Breast epithelium (tissue), 4 donors: ENCODE measurements around the gene LIF. TPM values are rescaled to one million over a fixed set of nuclear protein-coding genes. Genes with fewer than 3 reads are reported as not detected.

Experiments used
- DNase-seq, 2 donors: peaks; one replicate each; pipeline ENCODE4 v3.0.0-alpha.2; 2019; ENCODE audit warnings: low spot score in 2 of 2
- H3K27ac ChIP-seq, 2 donors: fragments of 200-600 bp; sonication (generic) in 1 of 2; one replicate each; pipeline ENCODE4 v1.5.1; 2016 to 2019; ENCODE audit warnings: mild to moderate bottlenecking in 1 of 2
- H3K27me3 ChIP-seq, 2 donors: fragments of 200-600 bp; sonication (generic) in 1 of 2; one replicate each; pipeline versions ENCODE4 v1.5.1 to v1.6.0; 2017 to 2019; ENCODE audit warnings: control low read depth in 1 of 2, mild to moderate bottlenecking in 1 of 2
- H3K36me3 ChIP-seq: fragments of 200-600 bp; one replicate; pipeline ENCODE4 v1.5.1; 2019
- H3K4me1 ChIP-seq, 2 donors: fragments of 200-600 bp; sonication (generic); one replicate each; pipeline ENCODE4 v1.5.1; 2016 to 2019; ENCODE audit warnings: control low read depth in 1 of 2
- H3K4me3 ChIP-seq, 3 donors: fragments of 200-600 bp; sonication (generic); 1 replicate in 2 of 3; 2 replicates in 1 of 3; pipeline ENCODE4 v1.5.1; 2016 to 2019; ENCODE audit warnings: mild to moderate bottlenecking in 3 of 3, moderate library complexity in 2 of 3
- H3K9me3 ChIP-seq, 2 donors: fragments of 200-600 bp; sonication (generic) in 1 of 2; one replicate each; pipeline ENCODE4 v1.5.1; 2016 to 2019; ENCODE audit warnings: control low read depth in 1 of 2
- POLR2A ChIP-seq: fragments of 450-650 bp; IDR thresholded peaks from one replicate; pipeline ENCODE4 v1.6.1; 2016; ENCODE audit warnings: antibody characterized with exemption, mild to moderate bottlenecking, moderate library complexity
- POLR2AphosphoS5 ChIP-seq, 3 donors: sonication (generic); formaldehyde crosslinking; IDR thresholded peaks; one replicate each; pipeline ENCODE4 v1.6.1; 2017; ENCODE audit warnings: antibody characterized with exemption in 3 of 3
- intact Hi-C: fragments of 100-400 bp; cut with DNase I; formaldehyde crosslinking; loops from one replicate; pipeline ENCODE4 v1.15.1; 2023; ENCODE audit warnings: low total_unique reads
- total RNA-seq, 3 donors: library from RNA; depleted of rRNA; stranded (reverse); fragments of >200 nt; gene quantifications; one replicate each; pipeline ENCODE4 v1.1.0, GENCODE V29; 2016
- TF ChIP-seq, protein P1 (sequence below), 3 donors: fragments of 450-650 bp; IDR thresholded peaks; one replicate each; pipeline ENCODE4 v1.5.1; 2016 to 2017; ENCODE audit warnings: antibody characterized with exemption in 3 of 3, mild to moderate bottlenecking in 3 of 3, moderate library complexity in 3 of 3

Gene LIF
- total RNA-seq, 3 donors from 2014 or later, result 1.4 to 9.5 (median 1.6) TPM

DNA sequence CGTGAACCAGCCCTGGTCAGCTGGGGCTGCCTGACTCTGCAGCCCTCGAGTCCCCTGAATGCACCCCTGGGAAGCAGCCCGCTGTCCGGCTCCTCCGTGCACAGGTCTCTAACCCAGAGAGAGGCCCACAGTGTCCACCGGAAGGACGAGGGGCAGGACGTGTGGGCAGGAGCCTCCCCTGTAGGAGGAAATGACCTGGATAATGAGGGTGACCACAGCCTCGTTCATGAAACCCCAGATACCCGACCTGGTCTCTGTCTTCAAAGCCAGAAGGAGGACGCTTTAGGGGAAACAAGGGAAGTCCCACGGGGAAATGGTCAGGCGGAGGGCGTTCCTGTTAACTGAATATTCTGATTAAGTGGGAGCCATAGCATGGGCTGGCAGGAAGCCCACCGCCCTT is 23.3 kb downstream of the LIF start:
- intact Hi-C loops, result no loop called here
- Histone ChIP-seq H3K4me3 (no peak overlapping the region), H3K27ac (no peak overlapping the region), H3K36me3 (no peaks in the 10 kb centered on the region), H3K9me3 (no peaks in the 10 kb centered on the region), H3K4me1 (peaks cover 0 to 3% of the 10 kb centered on the region in 2 donors), H3K27me3 (no peaks in the 10 kb centered on the region)
- TF ChIP-seq POLR2AphosphoS5 (IDR thresholded peaks at IDR 0.05) (no peak), POLR2A (no peak)
- TF ChIP-seq, protein P1, sequence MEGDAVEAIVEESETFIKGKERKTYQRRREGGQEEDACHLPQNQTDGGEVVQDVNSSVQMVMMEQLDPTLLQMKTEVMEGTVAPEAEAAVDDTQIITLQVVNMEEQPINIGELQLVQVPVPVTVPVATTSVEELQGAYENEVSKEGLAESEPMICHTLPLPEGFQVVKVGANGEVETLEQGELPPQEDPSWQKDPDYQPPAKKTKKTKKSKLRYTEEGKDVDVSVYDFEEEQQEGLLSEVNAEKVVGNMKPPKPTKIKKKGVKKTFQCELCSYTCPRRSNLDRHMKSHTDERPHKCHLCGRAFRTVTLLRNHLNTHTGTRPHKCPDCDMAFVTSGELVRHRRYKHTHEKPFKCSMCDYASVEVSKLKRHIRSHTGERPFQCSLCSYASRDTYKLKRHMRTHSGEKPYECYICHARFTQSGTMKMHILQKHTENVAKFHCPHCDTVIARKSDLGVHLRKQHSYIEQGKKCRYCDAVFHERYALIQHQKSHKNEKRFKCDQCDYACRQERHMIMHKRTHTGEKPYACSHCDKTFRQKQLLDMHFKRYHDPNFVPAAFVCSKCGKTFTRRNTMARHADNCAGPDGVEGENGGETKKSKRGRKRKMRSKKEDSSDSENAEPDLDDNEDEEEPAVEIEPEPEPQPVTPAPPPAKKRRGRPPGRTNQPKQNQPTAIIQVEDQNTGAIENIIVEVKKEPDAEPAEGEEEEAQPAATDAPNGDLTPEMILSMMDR (IDR thresholded peaks at IDR 0.05), result no peak
- no peak for DNase-seq

DNA sequence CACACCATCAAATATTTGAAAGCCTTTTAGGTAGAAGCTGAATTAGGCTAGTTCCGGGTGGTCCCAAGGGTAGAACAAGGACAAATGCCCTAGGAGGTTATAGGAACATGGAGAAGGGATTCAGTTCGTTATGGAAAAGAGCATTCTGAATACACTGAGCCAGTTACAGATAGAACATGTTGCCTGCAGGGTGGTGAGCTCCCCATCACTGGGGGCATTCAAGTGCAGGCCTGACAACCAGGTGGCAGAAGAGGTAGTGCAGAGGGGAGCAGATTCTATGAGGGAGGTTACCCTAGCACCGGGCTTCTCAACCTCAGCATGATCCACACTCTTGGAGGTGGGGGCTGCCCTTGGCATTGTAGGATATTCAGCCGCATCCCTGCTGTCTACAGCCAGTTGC is 24.2 kb downstream of the LIF start:
- H3K4me1 ChIP-seq, result peaks cover 0 to 6% of the 10 kb centered on the region in 2 donors
- H3K4me3 ChIP-seq, result no peak overlapping the region
- no peaks in the 10 kb centered on the region for H3K27me3 ChIP-seq
- H3K27ac ChIP-seq, result no peak overlapping the region
- no peak for TF ChIP-seq POLR2AphosphoS5 (IDR thresholded peaks at IDR 0.05)
- TF ChIP-seq, protein P1 (IDR thresholded peaks at IDR 0.05), result no peak
- TF ChIP-seq POLR2A, result no peak
- H3K9me3 ChIP-seq, result no peaks in the 10 kb centered on the region
- intact Hi-C loops, result no loop called here
- DNase-seq, result no peak
- H3K36me3 ChIP-seq, result no peaks in the 10 kb centered on the region

DNA sequence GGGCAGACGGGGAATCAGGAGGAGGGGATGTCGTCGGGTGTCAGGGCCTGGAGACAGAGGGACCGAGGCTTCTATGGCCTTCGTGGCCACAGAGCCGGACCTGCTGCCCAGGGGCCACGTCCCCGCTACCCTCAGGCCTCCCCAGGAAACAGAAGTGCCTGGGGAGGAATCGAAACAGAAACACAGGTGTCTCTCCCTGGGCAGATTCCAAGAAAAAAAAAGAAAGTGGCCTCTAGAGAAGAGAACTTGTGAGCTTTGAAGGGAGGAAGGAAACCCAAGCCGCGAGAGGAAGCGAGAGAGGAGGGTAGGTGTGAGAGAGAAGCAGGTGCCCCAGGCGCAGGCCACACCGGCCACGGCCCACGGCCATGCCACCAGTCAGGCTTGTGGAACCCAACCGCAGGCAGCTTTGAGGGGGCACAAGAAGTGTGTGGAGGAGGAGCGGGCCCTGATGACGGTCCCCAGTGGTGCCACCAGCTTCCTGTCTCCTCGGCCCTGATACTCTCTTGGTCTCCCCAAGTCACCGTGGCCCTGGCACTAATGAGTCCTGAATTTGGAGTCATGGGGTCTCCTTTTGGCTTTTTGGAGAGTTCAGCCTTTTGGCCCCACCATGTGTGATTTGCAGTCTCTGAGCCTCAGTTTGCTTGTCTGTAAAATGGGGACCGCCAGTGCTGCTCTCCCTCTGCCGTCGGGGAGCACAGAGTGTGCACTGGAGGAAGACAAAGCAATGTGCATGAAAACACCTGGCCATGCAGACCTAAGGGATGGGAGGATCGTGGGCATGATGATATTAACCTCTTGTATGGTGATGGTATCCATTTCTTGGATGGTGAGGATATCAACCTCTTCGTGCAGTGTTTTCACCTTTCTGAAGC is 25.2 kb downstream of the LIF start:
- Histone ChIP-seq H3K4me1 (peaks cover 0 to 6% of the 10 kb centered on the region in 2 donors), H3K27ac (no peak overlapping the region), H3K36me3 (no peaks in the 10 kb centered on the region), H3K27me3 (no peaks in the 10 kb centered on the region), H3K4me3 (no peak overlapping the region), H3K9me3 (no peaks in the 10 kb centered on the region)
- DNase-seq, result no peak
- no peak for TF ChIP-seq POLR2AphosphoS5 (IDR thresholded peaks at IDR 0.05)
- TF ChIP-seq, protein P1 (IDR thresholded peaks at IDR 0.05), result no peak
- no peak for TF ChIP-seq POLR2A
- intact Hi-C loops, result no loop called here

DNA sequence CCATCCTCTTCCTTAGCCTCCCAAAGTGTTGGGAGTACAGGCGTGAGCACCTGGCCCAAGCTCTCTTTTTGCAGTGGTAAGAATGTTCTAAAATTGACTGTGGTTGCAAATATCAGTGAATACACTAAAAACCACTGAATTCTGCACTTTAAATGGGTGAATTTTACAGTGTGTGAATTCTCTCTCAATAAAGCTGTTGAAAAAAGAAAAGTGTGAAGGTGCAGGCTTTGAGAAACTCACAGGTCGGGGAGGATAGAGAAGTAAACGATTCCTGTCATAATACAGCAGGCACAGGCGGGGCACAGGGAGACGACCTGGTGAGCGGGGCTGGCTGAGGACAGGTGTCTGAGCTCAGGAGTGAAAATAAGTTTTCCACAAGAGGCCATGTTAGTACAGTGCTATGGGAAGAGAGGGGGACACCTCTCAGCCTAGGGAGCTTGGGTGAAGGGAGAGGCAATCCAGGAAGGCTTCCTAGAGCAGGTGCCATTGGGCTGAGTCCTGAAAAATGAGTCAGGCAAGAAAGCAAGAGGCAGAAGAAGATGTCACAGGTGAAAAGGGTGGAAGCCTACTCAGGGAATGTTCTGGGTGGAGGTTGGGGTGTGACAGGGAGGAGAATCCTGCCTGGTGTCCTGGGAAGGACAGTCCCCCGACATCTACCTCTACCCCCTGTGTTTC is 26.1 kb downstream of the LIF start:
- intact Hi-C loops, result no loop called here
- Histone ChIP-seq H3K9me3 (no peaks in the 10 kb centered on the region), H3K27me3 (no peaks in the 10 kb centered on the region), H3K4me1 (peaks cover 0 to 6% of the 10 kb centered on the region in 2 donors), H3K27ac (no peak overlapping the region), H3K4me3 (no peak overlapping the region), H3K36me3 (no peaks in the 10 kb centered on the region)
- TF ChIP-seq POLR2A, result no peak
- TF ChIP-seq, protein P1 (IDR thresholded peaks at IDR 0.05), result no peak
- no peak for TF ChIP-seq POLR2AphosphoS5 (IDR thresholded peaks at IDR 0.05)
- DNase-seq, result no peak
